Caco-2 (cell line): Measurements from ENCODE around the gene NPAS2. TPM values are rescaled to one million over a fixed set of nuclear protein-coding genes. Genes with fewer than 3 reads are reported as not detected.

ENCODE experiments used
- BruUV-seq: library from RNA; stranded (reverse); fragments of 400-500 nt; replicated peaks from 2 replicates; lab custom pipeline; 2021; lab: Mats Ljungman, UMichigan
- CTCF ChIA-PET: fragments of 300-600 bp; sonication (Branson Sonifier 250); formaldehyde crosslinking; loops from one replicate; lab custom pipeline; 2022; ENCODE audit warnings: antibody characterized with exemption; lab: Charles Lee
- POLR2A ChIA-PET: fragments of 300-600 bp; sonication (Branson Sonifier 250); formaldehyde crosslinking; loops from one replicate; lab custom pipeline; 2022; ENCODE audit warnings: antibody characterized with exemption; lab: Charles Lee
- DNase-seq, 2 experiments: peaks; one replicate each; pipeline versions ENCODE4 v3.0.0 to v3.0.0-alpha.2; 2020 to 2022
- H3K27me3 ChIP-seq: replicated peaks from 2 replicates; pipeline ENCODE4 v1.6.0; 2011; ENCODE audit warnings: low read length; ENCODE audit not compliant: control insufficient read depth, insufficient read depth
- H3K36me3 ChIP-seq: 2 replicates; pipeline ENCODE4 v1.5.1; 2011; ENCODE audit warnings: low read length; ENCODE audit not compliant: control insufficient read depth, insufficient read depth
- H3K4me1 ChIP-seq: fragments of 250-450 bp; sonication (Bioruptor Pico); 2 replicates; pipeline ENCODE4 v1.5.1; 2020; ENCODE audit warnings: mild to moderate bottlenecking
- H3K4me3 ChIP-seq: 2 replicates; pipeline ENCODE4 v1.5.1; 2011; ENCODE audit warnings: low read depth, mild to moderate bottlenecking, control low read depth, low read length
- H3K9me3 ChIP-seq: fragments of 250-450 bp; sonication (Bioruptor Pico); 2 replicates; pipeline ENCODE4 v1.5.1; 2020; ENCODE audit warnings: mild to moderate bottlenecking, moderate library complexity
- H3K27ac Mint-ChIP-seq: one replicate; pipeline ENCODE4 v1.8.0; 2022; ENCODE audit warnings: mixed read lengths; ENCODE audit not compliant: unreplicated experiment
- H3K27me3 Mint-ChIP-seq: one replicate; pipeline ENCODE4 v1.8.0; 2022; ENCODE audit warnings: mixed read lengths; ENCODE audit not compliant: insufficient read depth, unreplicated experiment
- H3K36me3 Mint-ChIP-seq: one replicate; pipeline ENCODE4 v1.8.0; 2022; ENCODE audit warnings: mild to moderate bottlenecking, mixed read lengths; ENCODE audit not compliant: insufficient read depth, unreplicated experiment
- H3K4me1 Mint-ChIP-seq: one replicate; pipeline ENCODE4 v1.8.0; 2022; ENCODE audit warnings: low read depth, mixed read lengths; ENCODE audit not compliant: unreplicated experiment
- H3K4me3 Mint-ChIP-seq: one replicate; pipeline ENCODE4 v1.8.0; 2022; ENCODE audit warnings: mild to moderate bottlenecking, moderate library complexity, mixed read lengths; ENCODE audit not compliant: unreplicated experiment
- H3K9me3 Mint-ChIP-seq: one replicate; pipeline ENCODE4 v1.8.0; 2022; ENCODE audit warnings: mixed read lengths; ENCODE audit not compliant: unreplicated experiment
- CTCF ChIP-seq, 2 experiments: fragments of 200-600 bp in 1 of 2; IDR thresholded peaks; 1 replicate in 1 of 2; 2 replicates in 1 of 2; pipeline versions ENCODE4 v1.5.1 to v1.8.0; 2011 to 2022; ENCODE audit warnings: antibody characterized with exemption in 1 of 2, control low read depth in 1 of 2, inconsistent platforms in 1 of 2, low read depth in 1 of 2, low read length in 1 of 2, mild to moderate bottlenecking in 1 of 2, moderate library complexity in 1 of 2; ENCODE audit not compliant: insufficient read depth in 1 of 2, severe bottlenecking in 1 of 2, unreplicated experiment in 1 of 2
- intact Hi-C: fragments of 100-400 bp; cut with micrococcal nuclease; formaldehyde crosslinking; loops from one replicate; pipeline ENCODE4 v1.10.0; 2022; ENCODE audit not compliant: unreplicated experiment
- total RNA-seq: library from RNA; stranded (reverse); gene quantifications from 2 replicates; pipeline ENCODE4 v1.2.3, GENCODE V29; 2022

The NPAS2 gene
- total RNA-seq, 1 experiment from 2014 or later: 2.8 TPM

GRCh38 chr2:100974712-100975520, 155.0 kb downstream of the NPAS2 start:
- no peaks in the 10 kb centered on the region for H3K4me1 Mint-ChIP-seq
- H3K36me3 Mint-ChIP-seq: no peaks in the 10 kb centered on the region
- ChIA-PET POLR2A (no interaction called here), CTCF (no interaction called here)
- intact Hi-C loops: no loop called here
- no peak for DNase-seq
- no peaks in the 10 kb centered on the region for H3K36me3 ChIP-seq
- no peaks in the 10 kb centered on the region for H3K27me3 Mint-ChIP-seq
- no peak overlapping the region for H3K4me3 ChIP-seq
- BruUV-seq: no TSS peak
- no peak for TF ChIP-seq CTCF (IDR thresholded peaks at IDR 0.05; ENCODE audit: insufficient read depth in 1 of 2, low read depth in 1 of 2, low read length in 1 of 2, severe bottlenecking in 1 of 2, unreplicated experiment in 1 of 2)
- no peak overlapping the region for H3K4me3 Mint-ChIP-seq
- H3K9me3 Mint-ChIP-seq: no peaks in the 10 kb centered on the region
- no peaks in the 10 kb centered on the region for H3K9me3 ChIP-seq
- H3K27ac Mint-ChIP-seq: no peak overlapping the region
- 0 out of 2 replicates have a peak, but pooled peaks cover 1% of the 10 kb centered on the region for H3K27me3 ChIP-seq
- no peaks in the 10 kb centered on the region for H3K4me1 ChIP-seq

GRCh38 chr2:100975521-100975785, 155.5 kb downstream of the NPAS2 start:
- BruUV-seq: no TSS peak
- Histone ChIP-seq H3K36me3 (no peaks in the 10 kb centered on the region), H3K9me3 (no peaks in the 10 kb centered on the region), H3K4me1 (peaks cover 1% of the 10 kb centered on the region; the same call in 1 of the 2 replicates), H3K27me3 (0 out of 2 replicates have a peak, but pooled peaks cover 1% of the 10 kb centered on the region), H3K4me3 (no peak overlapping the region)
- H3K27ac Mint-ChIP-seq: no peak overlapping the region
- no peaks in the 10 kb centered on the region for H3K36me3 Mint-ChIP-seq
- ChIA-PET CTCF (no interaction called here), POLR2A (no interaction called here)
- TF ChIP-seq CTCF (IDR thresholded peaks at IDR 0.05; ENCODE audit: insufficient read depth in 1 of 2, low read depth in 1 of 2, low read length in 1 of 2, severe bottlenecking in 1 of 2, unreplicated experiment in 1 of 2): no peak
- no peak for DNase-seq
- no peaks in the 10 kb centered on the region for H3K4me1 Mint-ChIP-seq
- no peak overlapping the region for H3K4me3 Mint-ChIP-seq
- H3K27me3 Mint-ChIP-seq: no peaks in the 10 kb centered on the region
- H3K9me3 Mint-ChIP-seq: no peaks in the 10 kb centered on the region
- intact Hi-C loops: no loop called here

DNA sequence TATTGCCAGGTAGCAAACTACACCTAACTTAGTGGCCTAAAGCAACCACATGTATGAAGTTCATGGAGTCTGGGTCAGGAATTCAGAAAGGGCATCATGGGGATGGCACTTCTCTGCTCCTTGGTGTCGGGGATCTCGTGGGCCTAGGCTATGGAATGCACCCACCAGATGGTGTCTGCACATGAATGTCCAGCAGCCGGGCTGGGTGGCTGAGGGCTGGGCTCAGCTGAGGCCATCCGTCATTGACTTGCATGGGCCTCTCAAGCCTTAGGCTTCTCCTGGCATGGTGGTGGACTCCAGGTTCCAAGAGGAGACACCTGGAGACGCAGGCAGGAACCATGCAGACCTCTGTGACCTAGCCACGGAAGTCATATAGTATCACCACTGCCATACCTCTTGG, 156.1 kb downstream of the NPAS2 start:
- Mint-ChIP-seq H3K4me1 (peaks cover 5% of the 10 kb centered on the region), H3K27me3 (no peaks in the 10 kb centered on the region), H3K27ac (no peak overlapping the region), H3K36me3 (no peaks in the 10 kb centered on the region), H3K9me3 (no peaks in the 10 kb centered on the region), H3K4me3 (no peak overlapping the region)
- ChIA-PET POLR2A (no interaction called here), CTCF (no interaction called here)
- no peak for TF ChIP-seq CTCF (IDR thresholded peaks at IDR 0.05; ENCODE audit: insufficient read depth in 1 of 2, low read depth in 1 of 2, low read length in 1 of 2, severe bottlenecking in 1 of 2, unreplicated experiment in 1 of 2)
- BruUV-seq: no TSS peak
- Histone ChIP-seq H3K36me3 (no peaks in the 10 kb centered on the region), H3K4me1 (peaks cover 7% of the 10 kb centered on the region), H3K27me3 (0 out of 2 replicates have a peak, but pooled peaks cover 1% of the 10 kb centered on the region), H3K9me3 (no peaks in the 10 kb centered on the region), H3K4me3 (no peak overlapping the region)
- intact Hi-C loops: no loop called here
- no peak for DNase-seq
